ENCODE measurements around the gene SSTR3.

GRCh38 chr22:37259540-37260029 lies 47.3 kb upstream of the SSTR3 start:
- no peak for TF ChIP-seq POLR2AphosphoS5 (IDR thresholded peaks at IDR 0.05; ENCODE audit: low read depth, low read length)
- no peak for TF ChIP-seq POLR2A (IDR thresholded peaks at IDR 0.05; ENCODE audit: low read depth, low read length)
- no peak for TF ChIP-seq TAF1 (IDR thresholded peaks at IDR 0.05; ENCODE audit: borderline replicate concordance, low read depth, low read length)
